Mammary epithelial cell (primary cell): Measurements from ENCODE around the gene P4HTM.

Experiments
- EZH2 ChIP-seq: IDR thresholded peaks from 2 replicates; pipeline ENCODE4 v1.6.1; 2012; ENCODE audit warnings: low read length, inconsistent platforms, borderline replicate concordance
- TF ChIP-seq, protein P1 (sequence below), 2 donors: IDR thresholded peaks in 1 of 2; conservative IDR thresholded peaks in 1 of 2; 2 replicates each; pipeline ENCODE4 v1.5.1; 2011 to 2012; ENCODE audit warnings: inconsistent platforms in 2 of 2, low read length in 2 of 2, mild to moderate bottlenecking in 2 of 2, control low read depth in 1 of 2, low read depth in 1 of 2; ENCODE audit not compliant: insufficient read depth in 1 of 2; ENCODE audit errors: extremely low read depth in 1 of 2

DNA sequence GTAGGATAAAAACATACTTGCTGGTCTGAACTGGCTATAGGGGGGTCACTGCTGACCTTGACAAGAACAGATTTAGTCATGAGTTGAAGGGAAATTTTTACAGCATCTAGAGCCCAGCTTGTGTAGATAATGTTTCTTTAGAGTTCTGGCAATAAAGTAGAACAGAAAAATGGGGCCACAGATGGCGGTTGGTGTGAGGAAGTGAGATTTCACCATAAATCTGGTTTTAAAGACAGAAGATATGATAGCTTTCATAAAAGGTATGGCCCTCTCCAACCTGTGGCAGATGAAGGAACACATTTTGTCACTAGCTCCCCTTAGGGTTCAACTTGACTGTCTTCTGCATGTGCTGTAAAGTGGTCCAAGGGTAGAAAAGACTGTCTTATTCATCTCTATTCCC is 63.5 kb downstream of the P4HTM start:
- TF ChIP-seq, protein P1, sequence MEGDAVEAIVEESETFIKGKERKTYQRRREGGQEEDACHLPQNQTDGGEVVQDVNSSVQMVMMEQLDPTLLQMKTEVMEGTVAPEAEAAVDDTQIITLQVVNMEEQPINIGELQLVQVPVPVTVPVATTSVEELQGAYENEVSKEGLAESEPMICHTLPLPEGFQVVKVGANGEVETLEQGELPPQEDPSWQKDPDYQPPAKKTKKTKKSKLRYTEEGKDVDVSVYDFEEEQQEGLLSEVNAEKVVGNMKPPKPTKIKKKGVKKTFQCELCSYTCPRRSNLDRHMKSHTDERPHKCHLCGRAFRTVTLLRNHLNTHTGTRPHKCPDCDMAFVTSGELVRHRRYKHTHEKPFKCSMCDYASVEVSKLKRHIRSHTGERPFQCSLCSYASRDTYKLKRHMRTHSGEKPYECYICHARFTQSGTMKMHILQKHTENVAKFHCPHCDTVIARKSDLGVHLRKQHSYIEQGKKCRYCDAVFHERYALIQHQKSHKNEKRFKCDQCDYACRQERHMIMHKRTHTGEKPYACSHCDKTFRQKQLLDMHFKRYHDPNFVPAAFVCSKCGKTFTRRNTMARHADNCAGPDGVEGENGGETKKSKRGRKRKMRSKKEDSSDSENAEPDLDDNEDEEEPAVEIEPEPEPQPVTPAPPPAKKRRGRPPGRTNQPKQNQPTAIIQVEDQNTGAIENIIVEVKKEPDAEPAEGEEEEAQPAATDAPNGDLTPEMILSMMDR (conservative IDR thresholded peaks at IDR 0.05 in 1 of 2, IDR thresholded peaks at IDR 0.05 in 1 of 2; ENCODE audit: extremely low read depth in 1 of 2, insufficient read depth in 1 of 2, low read depth in 1 of 2, low read length in 2 of 2), result no peak
- no peak for TF ChIP-seq EZH2
